Cardiac ventricle fibroblast (primary cell): Measurements from ENCODE around the gene MAP1A. TPM values are rescaled to one million over a fixed set of nuclear protein-coding genes. Genes with fewer than 3 reads are reported as not detected.

ENCODE experiments used
- total RNA-seq: library from RNA; depleted of rRNA; stranded (reverse); fragments of >200 nt; gene quantifications from 2 replicates; pipeline ENCODE4 v1.2.3, GENCODE V29; 2015

Gene MAP1A
- total RNA-seq, result 22.8 and 24.6 TPM in 2 replicates

GRCh38 chr15:43517354-43518196, at the start of gene MAP1A:
MAP1A (plus strand) TSS chr15:43517608; CDS start chr15:43521474, 3,866 bp downstream.

GRCh38 chr15:43492673-43493601, 24.5 kb upstream of the MAP1A start, which contains the start of gene TP53BP1:
TP53BP1 (minus strand) TSS chr15:43493156; CDS start chr15:43493043, 113 bp downstream.

Other genes with a start within 250 kb of the MAP1A start
- not detected in 2 replicates for gene TGM7, start 215.4 kb upstream of the MAP1A start, total RNA-seq
- gene LCMT2, start 187.0 kb upstream of the MAP1A start, total RNA-seq, result 2.7 and 5.4 TPM in 2 replicates
- gene ZSCAN29, start 146.6 kb upstream of the MAP1A start, total RNA-seq, result 12.4 and 18.7 TPM in 2 replicates
- 10.0 and 11.8 TPM in 2 replicates for gene TUBGCP4, start 146.5 kb upstream of the MAP1A start, total RNA-seq
- 25.0 and 40.4 TPM in 2 replicates for gene TP53BP1, start 24.5 kb upstream of the MAP1A start, total RNA-seq
- gene PPIP5K1, start 72.6 kb downstream of the MAP1A start, total RNA-seq, result 3.3 and 3.8 TPM in 2 replicates
- gene CKMT1B, start 76.4 kb downstream of the MAP1A start, total RNA-seq, result 0.39 TPM in 1 of 2 replicates, not detected in the other
- not detected in 2 replicates for gene STRC, start 101.2 kb downstream of the MAP1A start, total RNA-seq
- 0.19 TPM in 1 of 2 replicates, not detected in the other for gene CATSPER2, start 131.2 kb downstream of the MAP1A start, total RNA-seq
- 0.06 TPM in 1 of 2 replicates, not detected in the other for gene CKMT1A, start 176.3 kb downstream of the MAP1A start, total RNA-seq
- gene PDIA3, start 228.8 kb downstream of the MAP1A start, total RNA-seq, result 310 and 311 TPM in 2 replicates